Subcutaneous preadipocyte (primary cell): Measurements from ENCODE around the gene C12orf75. TPM values are rescaled to one million over a fixed set of nuclear protein-coding genes. Genes with fewer than 3 reads are reported as not detected.

Source experiments
- total RNA-seq: library from RNA; depleted of rRNA; stranded (reverse); fragments of >200 nt; gene quantifications from 2 replicates; pipeline ENCODE4 v1.2.3, GENCODE V29; 2012

Gene C12orf75
- 36.4 and 44.0 TPM in 2 replicates for total RNA-seq

GRCh38 chr12:105330283-105330930 is at the start of gene C12orf75:
Gene C12orf75 (plus strand): TSS chr12:105330691. CDS start chr12:105330892, 201 bp downstream.

Other genes with a start within 250 kb of the C12orf75 start
- gene ALDH1L2, start 246.2 kb upstream of the C12orf75 start, total RNA-seq: 18.4 and 21.1 TPM in 2 replicates
- 70.5 and 83.1 TPM in 2 replicates for gene WASHC4, start 223.0 kb upstream of the C12orf75 start, total RNA-seq
- 34.5 and 37.9 TPM in 2 replicates for gene APPL2, start 94.5 kb upstream of the C12orf75 start, total RNA-seq